Vagina (tissue), 2 donors: ENCODE measurements around the gene SH2D7. TPM values are rescaled to one million over a fixed set of nuclear protein-coding genes. Genes with fewer than 3 reads are reported as not detected.
A peak's percentile ranks its signal among the peaks of the same experiment; 100 is the strongest.

Source experiments
- DNase-seq, 2 donors: peaks; one replicate each; pipeline ENCODE4 v3.0.0-alpha.2; 2017; ENCODE audit errors: extremely low spot score in 2 of 2
- H3K27ac ChIP-seq: fragments of 200-600 bp; sonication (generic); one replicate; pipeline ENCODE4 v1.5.1; 2019
- H3K27me3 ChIP-seq: fragments of 200-600 bp; sonication (generic); one replicate; pipeline ENCODE4 v1.5.1; 2019
- H3K36me3 ChIP-seq, 2 donors: fragments of 200-600 bp; sonication (generic); one replicate each; pipeline ENCODE4 v1.5.1; 2017 to 2019
- H3K4me1 ChIP-seq: fragments of 200-600 bp; sonication (generic); one replicate; pipeline ENCODE4 v1.5.1; 2019
- H3K4me3 ChIP-seq, 2 donors: fragments of 200-600 bp; sonication (generic); 1 replicate in 1 of 2; 2 replicates in 1 of 2; pipeline ENCODE4 v1.5.1; 2016 to 2019
- H3K9me3 ChIP-seq: fragments of 200-600 bp; sonication (generic); one replicate; pipeline ENCODE4 v1.5.1; 2019
- CTCF ChIP-seq, 3 experiments: fragments of 450-650 bp in 2 of 3; fragments of 200-600 bp in 1 of 3; sonication (generic) in 1 of 3; IDR thresholded peaks; one replicate each; pipeline ENCODE4 v1.5.1; 2017 to 2019; ENCODE audit warnings: antibody characterized with exemption in 3 of 3, mild to moderate bottlenecking in 2 of 3, moderate library complexity in 2 of 3
- POLR2A ChIP-seq, 2 donors: fragments of 450-650 bp; IDR thresholded peaks; one replicate each; pipeline ENCODE4 v1.6.1; 2017; ENCODE audit warnings: antibody characterized with exemption in 2 of 2, mild to moderate bottlenecking in 2 of 2, moderate library complexity in 2 of 2
- POLR2AphosphoS5 ChIP-seq, 2 donors: sonication (generic); formaldehyde crosslinking; IDR thresholded peaks; one replicate each; pipeline ENCODE4 v1.9.0; 2017; ENCODE audit warnings: antibody characterized with exemption in 2 of 2, mild to moderate bottlenecking in 2 of 2, low read depth in 1 of 2; ENCODE audit not compliant: insufficient read depth in 1 of 2
- intact Hi-C: fragments of 100-400 bp; cut with DNase I; formaldehyde crosslinking; loops from one replicate; pipeline ENCODE4 v1.15.1; 2023
- total RNA-seq: library from RNA; depleted of rRNA; stranded (reverse); fragments of >200 nt; gene quantifications from one replicate; pipeline ENCODE4 v1.2.3, GENCODE V29; 2016

The SH2D7 gene
- total RNA-seq, 1 donor from 2014 or later, result not detected

- Histone ChIP-seq H3K36me3 (no peaks in the 10 kb centered on the region), H3K9me3 (no peaks in the 10 kb centered on the region), H3K4me1 (no peaks in the 10 kb centered on the region), H3K4me3 (no peak overlapping the region), H3K27ac (no peak overlapping the region), H3K27me3 (no peaks in the 10 kb centered on the region)
- no peak for DNase-seq
- intact Hi-C loops, result no loop called here
- no peak for TF ChIP-seq CTCF (IDR thresholded peaks at IDR 0.05)
- no peak for TF ChIP-seq POLR2AphosphoS5 (IDR thresholded peaks at IDR 0.05; ENCODE audit: insufficient read depth in 1 of 2, low read depth in 1 of 2)
Measured at GRCh38 chr15:78101423-78102105, 9.2 kb downstream of the SH2D7 start.

- H3K4me1 ChIP-seq, result no peaks in the 10 kb centered on the region
- no peak for TF ChIP-seq POLR2A (IDR thresholded peaks at IDR 0.05)
- TF ChIP-seq CTCF (IDR thresholded peaks at IDR 0.05), result no peak
- TF ChIP-seq POLR2AphosphoS5 (IDR thresholded peaks at IDR 0.05; ENCODE audit: insufficient read depth in 1 of 2, low read depth in 1 of 2), result no peak
- intact Hi-C loops, result no loop called here
- no peaks in the 10 kb centered on the region for H3K36me3 ChIP-seq
- DNase-seq, result no peak
- H3K27me3 ChIP-seq, result no peaks in the 10 kb centered on the region
- no peaks in the 10 kb centered on the region for H3K9me3 ChIP-seq
- H3K4me3 ChIP-seq, result no peak overlapping the region
- H3K27ac ChIP-seq, result no peak overlapping the region
Measured at GRCh38 chr15:78102211-78102610, 9.8 kb downstream of the SH2D7 start.

GRCh38 chr15:78102741-78103140, 10.4 kb downstream of the SH2D7 start:
- H3K9me3 ChIP-seq, result no peaks in the 10 kb centered on the region
- no peaks in the 10 kb centered on the region for H3K36me3 ChIP-seq
- no peak overlapping the region for H3K4me3 ChIP-seq
- no peaks in the 10 kb centered on the region for H3K4me1 ChIP-seq
- TF ChIP-seq CTCF (IDR thresholded peaks at IDR 0.05) (no peak), POLR2A (IDR thresholded peaks at IDR 0.05) (no peak), POLR2AphosphoS5 (IDR thresholded peaks at IDR 0.05; ENCODE audit: insufficient read depth in 1 of 2, low read depth in 1 of 2) (no peak)
- no peak overlapping the region for H3K27ac ChIP-seq
- no peaks in the 10 kb centered on the region for H3K27me3 ChIP-seq
- intact Hi-C loops, result no loop called here
- DNase-seq, result no peak

- DNase-seq, result no peak
- H3K36me3 ChIP-seq, result no peaks in the 10 kb centered on the region
- no peaks in the 10 kb centered on the region for H3K4me1 ChIP-seq
- no peaks in the 10 kb centered on the region for H3K27me3 ChIP-seq
- no peak overlapping the region for H3K4me3 ChIP-seq
- no peaks in the 10 kb centered on the region for H3K9me3 ChIP-seq
- no peak overlapping the region for H3K27ac ChIP-seq
- intact Hi-C loops, result no loop called here
- TF ChIP-seq POLR2AphosphoS5 (IDR thresholded peaks at IDR 0.05; ENCODE audit: insufficient read depth in 1 of 2, low read depth in 1 of 2) (peak in 1 of 2 donors; percentile 21), POLR2A (IDR thresholded peaks at IDR 0.05) (no peak)
Measured at GRCh38 chr15:78103406-78104118, 11.2 kb downstream of the SH2D7 start.

- Histone ChIP-seq H3K27ac (no peak overlapping the region), H3K4me1 (no peaks in the 10 kb centered on the region), H3K36me3 (no peaks in the 10 kb centered on the region), H3K9me3 (no peaks in the 10 kb centered on the region), H3K27me3 (no peaks in the 10 kb centered on the region), H3K4me3 (no peak overlapping the region)
- DNase-seq, result no peak
- no peak for TF ChIP-seq CTCF (IDR thresholded peaks at IDR 0.05)
- no peak for TF ChIP-seq POLR2AphosphoS5 (IDR thresholded peaks at IDR 0.05; ENCODE audit: insufficient read depth in 1 of 2, low read depth in 1 of 2)
- no peak for TF ChIP-seq POLR2A (IDR thresholded peaks at IDR 0.05)
- intact Hi-C loops, result no loop called here
Measured at GRCh38 chr15:78104119-78104479, 11.7 kb downstream of the SH2D7 start.
